ENCODE measurements around the gene HEXIM2. TPM values are rescaled to one million over a fixed set of nuclear protein-coding genes. Genes with fewer than 3 reads are reported as not detected.

HEXIM2 gene
- total and polyA plus RNA-seq, 2 of the 13 experiments (the other 11 are each of a cell fraction or from before 2014, with no cell fraction given) = 27.1 to 32.4 TPM

DNA sequence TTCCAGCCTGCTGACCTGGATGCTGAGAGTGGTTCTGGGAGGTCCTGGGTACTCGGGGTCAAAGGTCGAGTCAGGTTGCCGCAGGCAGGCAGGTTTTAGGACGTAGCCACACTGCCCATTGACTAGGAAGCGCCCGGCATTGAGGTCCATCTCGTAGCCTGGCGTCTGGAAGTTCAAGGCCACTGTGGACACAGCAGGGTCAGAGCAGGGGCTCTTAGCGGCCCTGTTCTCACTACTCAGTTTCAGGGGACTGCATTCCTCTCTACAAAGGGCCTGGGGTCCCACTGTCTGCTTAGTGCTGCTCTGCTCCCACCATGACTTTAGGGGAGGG lies 48.3 kb upstream of the HEXIM2 start (continued):
- TF ChIP-seq SIN3B (IDR thresholded peaks at IDR 0.05; ENCODE audit: low read length) (no peak), JUNB (CRISPR knock-in tag; IDR thresholded peaks at IDR 0.05; ENCODE audit: borderline replicate concordance) (no peak), TBL1XR1 (IDR thresholded peaks at IDR 0.05; ENCODE audit: borderline replicate concordance, low read length, partially characterized antibody) (peak; percentile 36), MXD4 (CRISPR knock-in tag; IDR thresholded peaks at IDR 0.05) (0 out of 2 replicates have a peak, but pooled peaks have one; percentile 40), TEAD2 (CRISPR knock-in tag; IDR thresholded peaks at IDR 0.05) (no peak), GATAD2A (CRISPR knock-in tag; IDR thresholded peaks at IDR 0.05) (peak; percentile 55; the same call in 1 of the 2 replicates), XRCC5 (optimal IDR thresholded peaks at IDR 0.05; ENCODE audit: low read length) (no peak), HNF4A (CRISPR knock-in tag; IDR thresholded peaks at IDR 0.05) (peak; percentile 82), ZNF256 (CRISPR knock-in tag; conservative IDR thresholded peaks at IDR 0.05) (no peak), NR2F6 (IDR thresholded peaks at IDR 0.05) (peak; percentile 85), NR2F6 (CRISPR knock-in tag; IDR thresholded peaks at IDR 0.05) (peak; percentile 87), HNRNPLL (IDR thresholded peaks at IDR 0.05; ENCODE audit: low read depth, low read length, poor library complexity, severe bottlenecking) (peak; percentile 8), ZNF674 (CRISPR knock-in tag; IDR thresholded peaks at IDR 0.05; ENCODE audit: low read depth) (no peak), MZF1 (CRISPR knock-in tag; IDR thresholded peaks at IDR 0.05; ENCODE audit: borderline replicate concordance) (no peak), ZNF788 (CRISPR knock-in tag; IDR thresholded peaks at IDR 0.05; ENCODE audit: borderline replicate concordance) (no peak), ETV6 (CRISPR knock-in tag; conservative IDR thresholded peaks at IDR 0.05) (no peak), ARNT2 (CRISPR knock-in tag; IDR thresholded peaks at IDR 0.05; ENCODE audit: low read depth) (no peak), ZNF12 (CRISPR knock-in tag; IDR thresholded peaks at IDR 0.05) (no peak), ZNF460 (CRISPR knock-in tag; IDR thresholded peaks at IDR 0.05; ENCODE audit: borderline replicate concordance) (no peak), NR2F1 (CRISPR knock-in tag; IDR thresholded peaks at IDR 0.05) (peak; percentile 47 to 48; a peak in 3 of 4 replicates), ARNT (IDR thresholded peaks at IDR 0.05) (no peak), ZSCAN21 (CRISPR knock-in tag; IDR thresholded peaks at IDR 0.05; ENCODE audit: borderline replicate concordance) (no peak)
- TF ChIP-seq, protein P1, sequence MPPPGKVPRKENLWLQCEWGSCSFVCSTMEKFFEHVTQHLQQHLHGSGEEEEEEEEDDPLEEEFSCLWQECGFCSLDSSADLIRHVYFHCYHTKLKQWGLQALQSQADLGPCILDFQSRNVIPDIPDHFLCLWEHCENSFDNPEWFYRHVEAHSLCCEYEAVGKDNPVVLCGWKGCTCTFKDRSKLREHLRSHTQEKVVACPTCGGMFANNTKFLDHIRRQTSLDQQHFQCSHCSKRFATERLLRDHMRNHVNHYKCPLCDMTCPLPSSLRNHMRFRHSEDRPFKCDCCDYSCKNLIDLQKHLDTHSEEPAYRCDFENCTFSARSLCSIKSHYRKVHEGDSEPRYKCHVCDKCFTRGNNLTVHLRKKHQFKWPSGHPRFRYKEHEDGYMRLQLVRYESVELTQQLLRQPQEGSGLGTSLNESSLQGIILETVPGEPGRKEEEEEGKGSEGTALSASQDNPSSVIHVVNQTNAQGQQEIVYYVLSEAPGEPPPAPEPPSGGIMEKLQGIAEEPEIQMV (CRISPR knock-in tag; IDR thresholded peaks at IDR 0.05; ENCODE audit: low read depth) = no peak
- TF ChIP-seq, protein P2, sequence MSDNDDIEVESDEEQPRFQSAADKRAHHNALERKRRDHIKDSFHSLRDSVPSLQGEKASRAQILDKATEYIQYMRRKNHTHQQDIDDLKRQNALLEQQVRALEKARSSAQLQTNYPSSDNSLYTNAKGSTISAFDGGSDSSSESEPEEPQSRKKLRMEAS (IDR thresholded peaks at IDR 0.05) = 0 out of 2 replicates have a peak, but pooled peaks have one; percentile 8
- TF ChIP-seq, protein P3, sequence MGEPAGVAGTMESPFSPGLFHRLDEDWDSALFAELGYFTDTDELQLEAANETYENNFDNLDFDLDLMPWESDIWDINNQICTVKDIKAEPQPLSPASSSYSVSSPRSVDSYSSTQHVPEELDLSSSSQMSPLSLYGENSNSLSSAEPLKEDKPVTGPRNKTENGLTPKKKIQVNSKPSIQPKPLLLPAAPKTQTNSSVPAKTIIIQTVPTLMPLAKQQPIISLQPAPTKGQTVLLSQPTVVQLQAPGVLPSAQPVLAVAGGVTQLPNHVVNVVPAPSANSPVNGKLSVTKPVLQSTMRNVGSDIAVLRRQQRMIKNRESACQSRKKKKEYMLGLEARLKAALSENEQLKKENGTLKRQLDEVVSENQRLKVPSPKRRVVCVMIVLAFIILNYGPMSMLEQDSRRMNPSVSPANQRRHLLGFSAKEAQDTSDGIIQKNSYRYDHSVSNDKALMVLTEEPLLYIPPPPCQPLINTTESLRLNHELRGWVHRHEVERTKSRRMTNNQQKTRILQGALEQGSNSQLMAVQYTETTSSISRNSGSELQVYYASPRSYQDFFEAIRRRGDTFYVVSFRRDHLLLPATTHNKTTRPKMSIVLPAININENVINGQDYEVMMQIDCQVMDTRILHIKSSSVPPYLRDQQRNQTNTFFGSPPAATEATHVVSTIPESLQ (CRISPR knock-in tag; conservative IDR thresholded peaks at IDR 0.05) = no peak
- TF ChIP-seq, protein P4, sequence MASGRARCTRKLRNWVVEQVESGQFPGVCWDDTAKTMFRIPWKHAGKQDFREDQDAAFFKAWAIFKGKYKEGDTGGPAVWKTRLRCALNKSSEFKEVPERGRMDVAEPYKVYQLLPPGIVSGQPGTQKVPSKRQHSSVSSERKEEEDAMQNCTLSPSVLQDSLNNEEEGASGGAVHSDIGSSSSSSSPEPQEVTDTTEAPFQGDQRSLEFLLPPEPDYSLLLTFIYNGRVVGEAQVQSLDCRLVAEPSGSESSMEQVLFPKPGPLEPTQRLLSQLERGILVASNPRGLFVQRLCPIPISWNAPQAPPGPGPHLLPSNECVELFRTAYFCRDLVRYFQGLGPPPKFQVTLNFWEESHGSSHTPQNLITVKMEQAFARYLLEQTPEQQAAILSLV (CRISPR knock-in tag; IDR thresholded peaks at IDR 0.05; ENCODE audit: borderline replicate concordance) = 0 out of 2 replicates have a peak, but pooled peaks have one; percentile 20
- TF ChIP-seq, protein P5, sequence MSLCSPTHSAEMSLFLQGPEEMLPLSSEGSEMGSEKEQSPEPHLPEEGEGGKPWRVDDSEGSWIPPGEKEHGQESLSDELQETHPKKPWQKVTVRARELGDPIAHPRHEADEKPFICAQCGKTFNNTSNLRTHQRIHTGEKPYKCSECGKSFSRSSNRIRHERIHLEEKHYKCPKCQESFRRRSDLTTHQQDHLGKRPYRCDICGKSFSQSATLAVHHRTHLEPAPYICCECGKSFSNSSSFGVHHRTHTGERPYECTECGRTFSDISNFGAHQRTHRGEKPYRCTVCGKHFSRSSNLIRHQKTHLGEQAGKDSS (CRISPR knock-in tag; IDR thresholded peaks at IDR 0.05; ENCODE audit: borderline replicate concordance, low read depth) = no peak
